Measurements from ENCODE around the gene TLX1. TPM values are rescaled to one million over a fixed set of nuclear protein-coding genes. Genes with fewer than 3 reads are reported as not detected.

Gene TLX1
- 0.06 TPM in 1 of 2 replicates, not detected in the other for total RNA-seq (2014; rRNA removed; shearing (Covaris generic))

DNA sequence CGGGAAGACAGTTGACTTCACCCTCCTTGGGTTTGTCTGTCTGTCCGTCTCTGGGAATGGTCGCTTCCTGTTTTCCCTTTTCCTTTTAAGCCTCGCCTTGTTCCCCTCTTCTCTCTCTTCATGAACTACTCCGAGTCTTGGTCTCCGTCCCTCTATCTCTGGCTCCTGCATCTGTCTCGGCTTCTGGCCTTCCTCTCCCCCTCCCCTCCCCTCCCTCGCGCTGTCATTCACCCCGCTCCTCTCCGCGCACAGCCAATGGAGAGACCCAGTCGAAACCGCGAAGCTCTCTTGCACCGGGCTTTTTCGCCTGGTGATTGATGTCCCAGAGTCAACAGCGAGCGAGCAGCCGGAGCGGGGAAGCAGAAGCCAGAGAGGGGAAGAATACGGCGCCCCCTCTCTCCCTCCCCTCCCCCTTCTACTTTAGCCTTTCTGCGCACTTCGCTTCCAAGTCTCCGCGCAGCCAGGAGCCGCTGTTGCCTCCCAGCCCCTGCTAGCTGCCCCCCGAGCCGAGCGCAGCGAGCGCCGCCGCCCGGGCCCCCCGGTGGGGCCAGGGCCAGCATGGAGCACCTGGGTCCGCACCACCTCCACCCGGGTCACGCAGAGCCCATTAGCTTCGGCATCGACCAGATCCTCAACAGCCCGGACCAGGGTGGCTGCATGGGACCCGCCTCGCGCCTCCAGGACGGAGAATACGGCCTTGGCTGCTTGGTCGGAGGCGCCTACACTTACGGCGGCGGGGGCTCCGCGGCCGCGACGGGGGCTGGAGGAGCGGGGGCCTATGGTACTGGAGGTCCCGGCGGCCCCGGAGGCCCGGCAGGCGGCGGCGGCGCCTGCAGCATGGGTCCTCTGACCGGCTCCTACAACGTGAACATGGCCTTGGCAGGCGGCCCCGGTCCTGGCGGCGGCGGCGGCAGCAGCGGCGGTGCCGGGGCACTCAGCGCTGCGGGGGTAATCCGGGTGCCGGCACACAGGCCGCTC is at the start of gene TLX1:
Gene TLX1 (plus strand): TSS at position 317 of the 978 bp plus-strand sequence. CDS start 242 bp downstream, at position 559.
- no peak for DNase-seq (ENCODE audit: low read depth)

DNA sequence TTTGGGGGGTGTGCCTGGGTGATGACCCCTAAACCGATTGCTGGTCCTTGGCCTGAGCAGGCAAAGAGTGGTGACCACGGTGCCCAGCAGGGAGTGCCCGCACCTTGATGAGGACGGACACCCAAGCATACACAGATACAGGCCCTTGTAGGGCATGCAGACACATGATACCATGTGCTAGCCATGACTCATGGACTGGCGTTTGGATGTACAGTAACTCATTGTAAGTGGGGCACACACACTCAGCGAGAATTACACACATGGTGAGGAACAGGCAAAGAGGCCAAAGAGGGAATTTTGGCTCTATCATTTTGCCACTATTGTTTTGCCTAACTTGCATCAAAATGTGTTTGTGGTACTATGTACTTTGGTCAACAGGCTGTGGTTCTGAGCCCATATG is 45.3 kb upstream of the TLX1 start:
- peak; percentile 61 for DNase-seq (ENCODE audit: low read depth)

DNA sequence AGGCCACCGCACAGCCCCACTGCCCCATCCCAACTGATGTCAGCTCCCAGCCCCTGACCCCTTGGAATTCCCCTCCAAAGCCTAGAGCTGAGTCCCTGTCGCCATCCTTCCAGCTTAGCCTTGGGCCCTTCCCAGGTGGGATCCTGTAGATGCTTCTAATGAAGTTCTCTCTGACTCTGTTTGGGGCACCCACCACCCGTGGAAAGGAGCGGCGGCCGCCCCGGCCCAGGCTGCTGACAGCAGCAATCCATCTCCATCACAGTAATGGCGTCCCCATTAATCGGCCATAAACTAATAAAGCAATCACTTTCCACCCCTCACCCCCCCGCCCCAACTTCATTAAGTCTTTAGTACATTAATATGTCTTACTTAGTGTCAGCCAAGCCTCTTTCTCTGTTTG is 43.7 kb upstream of the TLX1 start:
- DNase-seq (ENCODE audit: low read depth), result no peak

DNA sequence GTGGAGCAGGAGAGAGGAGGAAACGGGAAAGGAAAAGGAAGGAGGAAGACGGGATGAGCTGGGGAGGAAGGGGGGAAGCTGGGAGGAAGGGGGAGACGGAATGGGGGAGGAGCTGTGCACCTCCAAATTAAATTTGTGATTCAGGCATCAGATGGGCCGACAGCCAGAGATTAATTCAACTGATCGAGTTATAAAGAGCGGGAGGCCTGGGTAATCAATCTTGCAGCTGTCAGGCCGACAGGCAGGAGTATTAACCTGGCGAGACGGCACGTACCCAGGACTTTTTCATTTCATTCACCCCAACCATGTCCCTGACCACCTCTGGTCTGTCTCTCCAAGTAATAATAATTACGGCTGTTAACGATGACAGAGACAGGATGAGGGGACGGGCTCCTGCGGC is 43.1 kb upstream of the TLX1 start:
- no peak for DNase-seq (ENCODE audit: low read depth)

DNA sequence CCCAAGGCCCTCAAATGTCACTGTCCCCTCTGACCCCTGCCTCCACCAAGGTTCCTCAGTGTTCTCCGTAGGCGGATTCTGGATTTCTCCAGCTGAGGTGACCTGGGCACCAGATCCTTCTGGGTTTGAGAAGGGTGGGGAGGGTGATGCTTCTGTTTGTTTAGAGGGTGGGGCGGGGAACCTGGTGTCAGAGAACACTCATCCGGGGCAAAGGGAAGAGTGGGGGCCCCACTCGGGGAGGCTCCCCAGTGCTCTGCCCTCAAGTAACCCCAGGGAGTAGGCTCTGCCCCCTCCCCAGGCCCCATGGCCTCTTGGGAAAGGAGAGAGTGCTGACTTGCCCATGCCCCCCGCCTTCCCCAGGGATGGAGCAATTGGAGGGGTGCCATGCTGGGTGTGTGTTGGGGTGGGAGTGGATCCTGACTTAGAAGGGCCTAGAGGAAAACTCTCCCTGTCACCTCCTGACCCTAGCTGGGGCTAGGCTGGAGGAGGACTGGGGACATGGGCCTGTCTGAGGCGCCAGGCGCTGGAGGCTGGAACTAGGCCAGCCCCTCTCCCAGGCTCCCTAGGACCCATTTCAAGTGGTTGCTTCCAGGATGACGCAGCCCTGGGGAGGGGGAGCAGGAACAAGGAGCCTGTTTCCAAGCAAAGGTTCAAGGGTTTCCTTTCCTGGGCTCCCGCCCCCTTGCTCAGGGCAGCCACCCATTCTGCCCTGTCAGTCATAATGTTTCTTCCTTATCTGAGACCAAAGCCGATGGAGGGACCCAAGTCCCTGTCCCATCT is 41.4 kb upstream of the TLX1 start:
- DNase-seq (ENCODE audit: low read depth), result peak; percentile 28

DNA sequence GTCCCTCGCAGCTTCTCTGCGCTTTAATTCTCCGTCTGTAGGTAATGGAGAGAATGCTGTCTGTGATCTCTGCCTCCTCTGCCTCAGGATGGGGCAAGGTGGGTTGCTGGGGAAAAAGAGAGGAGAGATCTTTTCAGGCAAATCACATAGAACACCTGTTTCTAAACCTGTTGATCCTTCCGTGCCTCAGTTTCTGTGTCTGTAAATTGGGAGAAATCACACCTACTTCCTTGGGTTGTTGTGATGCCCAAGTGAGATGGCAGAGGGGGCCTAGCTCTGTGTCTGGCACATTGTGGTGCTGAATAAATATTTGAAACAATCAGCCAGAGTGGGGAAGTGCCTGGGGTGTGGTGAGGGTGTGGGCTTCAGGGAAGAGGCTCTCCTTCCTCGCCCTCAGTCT is 40.5 kb upstream of the TLX1 start:
- DNase-seq (ENCODE audit: low read depth), result no peak

DNA sequence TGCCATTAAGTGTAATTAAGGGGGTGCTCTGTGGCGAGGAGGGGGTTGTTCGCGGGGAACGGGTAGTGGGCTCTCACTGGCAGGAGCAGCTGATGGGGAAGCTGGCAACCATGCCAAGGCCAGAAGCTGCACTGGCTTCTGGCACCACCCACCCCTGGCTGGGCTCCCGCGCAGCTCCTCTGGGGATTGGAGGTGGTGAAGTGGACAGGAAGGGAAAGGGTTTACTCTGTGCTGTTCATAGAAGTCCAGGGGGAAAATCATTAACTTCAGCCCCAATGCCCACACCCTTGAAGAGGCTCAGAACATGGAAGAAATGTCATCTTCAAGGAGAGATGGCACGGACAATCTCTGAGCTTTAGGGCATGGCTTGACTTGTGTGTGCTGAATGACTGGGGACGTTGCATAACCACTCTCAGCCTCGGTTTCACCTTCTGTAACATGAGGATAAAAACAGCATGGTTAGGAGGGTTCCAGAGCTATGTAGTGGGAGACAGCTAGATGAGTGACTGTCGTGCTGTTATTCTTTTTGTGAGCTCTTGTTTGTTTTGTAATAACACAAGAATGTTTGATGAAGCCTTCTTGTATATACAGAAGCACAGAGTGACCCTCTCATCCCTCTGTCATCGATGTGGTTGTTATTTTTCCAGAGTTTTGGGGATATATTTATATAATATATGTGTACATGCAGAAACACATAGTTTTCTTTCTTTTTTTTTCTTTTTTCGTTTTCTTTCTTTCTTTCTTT is 39.4 kb upstream of the TLX1 start:
- no peak for DNase-seq (ENCODE audit: low read depth)

DNA sequence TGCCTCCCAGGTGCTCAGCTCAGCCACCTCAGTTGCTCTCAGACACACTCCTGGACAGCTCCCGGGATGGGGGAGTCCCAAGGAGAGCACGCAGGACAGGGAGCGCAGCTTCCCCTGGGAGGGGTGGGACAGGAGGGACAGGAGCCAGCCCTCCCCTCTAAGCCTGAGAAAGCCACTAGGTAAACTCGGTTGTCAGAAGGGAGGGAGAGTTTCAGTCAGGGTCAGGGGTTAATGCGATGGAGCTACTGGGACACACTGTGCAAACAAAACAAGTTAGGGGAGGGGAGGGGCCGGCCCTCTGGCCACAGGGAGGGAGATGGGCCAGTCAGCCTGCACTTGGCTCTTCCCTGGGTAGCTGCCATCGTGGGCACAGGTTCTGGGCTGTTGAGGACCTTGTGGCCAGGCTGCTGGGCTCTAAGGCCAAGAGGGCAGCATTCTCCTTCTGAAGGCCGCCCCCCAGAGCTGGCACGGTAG is 38.2 kb upstream of the TLX1 start:
- no peak for DNase-seq (ENCODE audit: low read depth)

DNA sequence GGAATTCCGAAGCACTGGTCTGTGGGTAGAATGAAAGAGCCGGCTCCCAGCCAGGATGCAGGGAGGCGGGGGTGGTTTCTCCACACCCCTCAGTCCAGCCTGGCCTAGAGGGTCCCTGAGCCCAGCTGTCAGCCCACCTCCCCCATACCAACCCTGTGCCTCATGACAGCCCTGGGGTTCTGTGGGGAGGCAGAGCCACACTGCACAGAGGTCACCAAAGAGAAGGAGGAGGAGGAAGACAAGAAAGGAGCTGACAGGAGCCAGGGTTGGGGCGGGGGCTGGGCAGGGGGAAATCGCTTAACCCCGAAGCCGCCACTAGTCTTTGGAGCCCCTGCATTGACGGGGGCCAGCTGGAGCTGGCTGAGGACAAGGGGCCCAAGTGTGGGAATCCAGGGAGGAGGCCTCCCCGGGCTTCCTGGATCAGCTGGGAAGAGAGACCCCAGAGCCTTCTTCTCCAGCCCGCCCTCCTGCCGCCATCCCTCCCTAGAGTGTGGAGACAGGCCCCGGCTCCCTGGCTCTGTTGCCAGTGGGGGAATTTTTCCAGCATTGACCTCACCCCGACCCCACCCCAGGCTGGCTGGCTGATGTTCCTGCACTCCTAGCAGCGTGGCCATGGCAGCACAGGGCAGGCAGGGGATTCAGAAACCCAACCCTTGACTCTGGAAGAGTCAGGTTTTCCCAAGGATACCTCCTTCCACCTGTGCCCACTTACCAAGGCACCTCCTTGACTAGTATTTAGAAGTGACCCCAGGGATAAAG is 36.8 kb upstream of the TLX1 start:
- no peak for DNase-seq (ENCODE audit: low read depth)

DNA sequence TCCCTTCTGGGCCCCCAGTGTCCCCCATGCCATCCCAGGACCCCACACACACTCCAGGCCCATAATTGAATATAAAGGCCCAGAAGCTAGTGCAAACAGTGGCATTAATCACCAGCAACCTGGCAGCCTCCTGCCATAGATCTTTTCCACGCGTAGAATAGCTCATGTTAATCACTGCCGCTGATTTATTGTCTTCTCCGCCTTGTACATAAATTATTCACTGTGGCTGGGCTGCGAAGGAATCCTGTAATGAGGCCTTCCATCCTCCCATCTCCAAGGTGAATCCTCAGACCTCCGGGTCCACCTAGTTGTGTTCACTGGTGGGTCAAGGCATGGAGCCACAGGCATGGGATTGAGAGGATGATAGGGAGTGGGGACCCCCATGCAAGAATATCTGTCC is 36.1 kb upstream of the TLX1 start:
- no peak for DNase-seq (ENCODE audit: low read depth)

DNA sequence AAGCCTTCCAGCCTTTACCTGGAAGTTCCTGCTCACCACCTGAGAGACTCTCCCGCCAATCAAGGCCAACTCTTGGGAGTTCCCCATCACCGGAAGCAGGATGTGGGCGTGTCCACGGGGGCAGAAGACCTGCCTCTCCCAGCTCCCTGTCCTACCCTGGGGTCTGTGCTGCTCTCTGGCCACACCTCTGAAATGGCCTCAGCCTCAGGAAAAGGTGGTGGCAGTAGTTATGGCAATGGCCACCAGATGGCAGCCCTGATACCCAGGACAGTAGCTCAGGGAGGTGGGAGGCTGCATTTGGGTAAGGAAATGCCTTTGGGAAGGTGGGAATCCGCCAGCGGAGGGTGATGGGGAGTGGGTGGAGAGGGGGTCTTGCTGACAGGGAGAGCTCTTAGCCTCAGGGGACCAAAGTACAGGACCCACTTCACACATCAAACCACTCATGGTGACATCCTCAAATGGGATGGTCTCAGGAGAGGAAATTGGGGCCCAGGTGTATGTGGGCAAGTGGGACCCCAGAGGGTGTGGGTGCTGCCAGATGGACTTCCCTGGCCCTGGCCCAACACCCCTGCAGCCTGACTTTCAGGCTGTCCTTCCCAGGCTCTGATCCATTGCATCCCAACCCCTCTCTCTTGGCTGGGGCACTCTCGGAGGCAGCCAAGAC is 35.4 kb upstream of the TLX1 start:
- DNase-seq (ENCODE audit: low read depth), result peak; percentile 81

DNA sequence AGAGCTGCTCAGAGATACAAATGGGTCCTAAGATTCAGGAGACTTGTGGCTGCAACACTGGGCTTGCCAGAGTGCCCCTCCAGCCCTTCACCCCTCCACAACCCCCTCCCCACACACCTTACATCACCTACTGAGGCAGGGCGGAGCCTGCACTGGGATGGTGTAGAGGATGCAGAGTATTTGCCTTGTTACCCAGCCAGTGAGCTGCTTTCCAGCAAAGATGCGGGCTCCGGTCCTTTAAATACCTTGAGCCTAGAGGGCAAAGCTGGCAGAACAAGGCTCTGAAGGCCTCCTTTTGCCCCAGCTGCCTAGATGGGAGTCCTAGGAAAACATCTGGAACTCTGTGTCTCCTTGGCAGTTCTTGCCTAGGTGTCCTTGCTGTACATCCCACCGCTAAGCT is 34.7 kb upstream of the TLX1 start:
- DNase-seq (ENCODE audit: low read depth), result no peak

DNA sequence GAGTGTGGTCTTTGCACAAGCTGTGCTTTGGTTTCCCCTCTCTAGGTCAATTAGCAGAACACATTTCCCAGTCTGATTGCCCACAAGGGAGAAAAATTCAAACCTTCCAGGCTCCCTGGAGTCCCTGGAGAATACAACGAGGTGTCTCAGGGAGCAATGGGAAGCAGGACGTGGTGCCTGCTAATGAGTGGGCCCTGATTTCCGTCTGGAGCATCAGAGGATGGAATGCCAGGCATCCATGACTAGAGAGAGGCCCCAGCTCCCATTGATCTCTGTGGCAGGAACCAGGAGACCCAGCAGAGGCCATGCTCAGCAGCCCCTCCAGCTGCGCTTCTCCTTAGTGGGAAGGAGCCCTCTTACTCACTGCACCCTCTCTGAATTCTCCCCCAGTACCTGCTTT is 33.2 kb upstream of the TLX1 start:
- no peak for DNase-seq (ENCODE audit: low read depth)

DNA sequence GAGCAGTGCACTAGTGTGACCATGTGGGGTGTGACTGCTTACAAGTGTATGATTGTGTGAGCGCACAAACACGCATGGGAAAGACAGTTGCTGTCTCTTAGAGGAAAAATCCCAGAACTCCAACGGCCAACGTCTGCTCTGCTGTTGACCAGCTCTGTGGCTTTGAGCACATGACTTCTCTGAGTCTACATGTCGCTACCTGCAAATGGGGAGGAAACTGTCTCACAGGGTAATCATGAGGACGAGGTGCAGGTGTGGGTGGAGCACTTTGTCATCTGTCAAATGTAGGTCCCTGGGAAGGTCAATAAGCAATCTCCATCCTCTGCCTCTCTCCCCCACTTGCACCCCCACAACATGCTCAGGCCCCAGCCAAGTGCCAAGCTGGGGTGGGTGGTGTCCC is 31.2 kb upstream of the TLX1 start:
- no peak for DNase-seq (ENCODE audit: low read depth)

DNA sequence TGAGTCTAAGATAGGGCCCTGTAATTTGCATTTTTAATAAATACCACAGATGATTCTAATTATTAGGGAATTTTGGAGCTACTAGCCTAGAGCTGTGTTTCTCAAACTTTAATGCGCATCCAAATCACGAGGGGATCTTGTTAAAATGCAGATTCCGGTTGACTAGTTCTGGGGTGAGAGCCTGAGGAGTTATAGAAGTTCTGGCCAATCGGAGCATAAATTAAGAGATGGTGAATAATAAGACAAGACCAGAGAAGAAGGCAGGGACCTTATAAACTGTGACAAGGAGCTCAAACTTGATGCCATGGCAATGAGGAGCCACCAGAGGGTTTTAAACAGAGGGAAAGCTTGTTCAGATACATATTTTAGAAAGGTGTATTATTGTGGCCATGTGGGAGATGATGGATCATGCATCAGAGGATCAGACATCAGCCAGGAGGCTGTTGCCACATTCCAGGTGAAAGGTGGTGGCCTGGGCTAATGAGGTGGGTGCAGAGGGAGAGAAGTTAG is 29.7 kb upstream of the TLX1 start:
- no peak for DNase-seq (ENCODE audit: low read depth)

DNA sequence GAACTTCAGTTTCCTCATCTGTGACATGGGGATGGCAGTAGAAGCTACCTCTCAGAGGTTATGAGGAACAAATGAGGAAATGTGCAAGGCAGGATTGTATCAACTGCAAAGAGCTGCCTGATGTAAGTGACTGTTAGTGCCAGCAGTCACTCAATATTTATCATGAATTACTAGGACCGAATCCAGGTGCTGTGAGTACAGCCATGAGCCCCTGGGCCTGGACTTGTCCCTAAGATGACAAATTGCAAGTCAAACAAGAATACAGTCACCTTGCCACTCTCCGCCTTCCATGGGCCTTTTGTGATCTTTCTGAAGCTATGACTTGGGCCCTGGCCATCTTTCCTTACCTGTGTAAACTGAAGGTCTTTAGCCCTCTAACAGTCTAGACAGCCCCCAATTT is 27.7 kb upstream of the TLX1 start:
- no peak for DNase-seq (ENCODE audit: low read depth)

DNA sequence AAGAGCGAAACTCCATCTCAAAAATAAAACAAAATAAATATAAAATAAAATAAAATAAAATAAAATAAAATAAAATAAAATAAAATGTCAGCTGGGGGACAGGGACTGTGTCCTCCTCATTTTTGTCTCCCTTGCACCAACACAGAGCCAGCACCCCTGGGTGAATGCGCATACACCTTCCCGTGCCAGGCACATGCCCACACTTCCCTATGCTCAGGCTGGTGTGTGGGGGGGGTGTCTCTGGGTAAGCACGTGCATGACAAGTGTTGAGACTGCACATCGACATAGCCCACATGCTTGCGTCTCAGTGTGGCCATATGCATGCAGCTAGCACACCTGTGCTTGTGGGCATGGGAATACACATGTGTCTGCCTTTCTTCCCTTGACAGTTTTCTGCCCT is 24.7 kb upstream of the TLX1 start:
- DNase-seq (ENCODE audit: low read depth), result no peak

DNA sequence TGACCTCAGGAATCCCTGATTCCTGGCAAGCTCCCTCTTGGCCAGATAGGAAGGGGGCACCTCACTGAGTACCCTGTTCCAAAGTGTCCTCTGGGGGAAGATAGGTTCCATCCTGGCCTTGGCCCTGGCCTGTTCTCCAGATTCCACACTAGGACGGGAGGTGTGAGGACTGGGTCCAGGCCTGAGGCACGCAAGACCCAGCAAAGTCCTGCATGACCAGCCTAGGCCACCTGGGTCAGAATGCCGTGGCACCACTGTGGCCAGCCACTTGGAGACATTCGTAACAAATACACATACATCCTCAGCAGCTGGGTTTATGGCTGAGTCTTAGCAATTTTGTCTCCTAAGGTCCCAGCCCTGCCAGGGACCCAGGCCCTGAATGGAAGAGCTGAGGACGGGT is 23.3 kb upstream of the TLX1 start:
- no peak for DNase-seq (ENCODE audit: low read depth)

DNA sequence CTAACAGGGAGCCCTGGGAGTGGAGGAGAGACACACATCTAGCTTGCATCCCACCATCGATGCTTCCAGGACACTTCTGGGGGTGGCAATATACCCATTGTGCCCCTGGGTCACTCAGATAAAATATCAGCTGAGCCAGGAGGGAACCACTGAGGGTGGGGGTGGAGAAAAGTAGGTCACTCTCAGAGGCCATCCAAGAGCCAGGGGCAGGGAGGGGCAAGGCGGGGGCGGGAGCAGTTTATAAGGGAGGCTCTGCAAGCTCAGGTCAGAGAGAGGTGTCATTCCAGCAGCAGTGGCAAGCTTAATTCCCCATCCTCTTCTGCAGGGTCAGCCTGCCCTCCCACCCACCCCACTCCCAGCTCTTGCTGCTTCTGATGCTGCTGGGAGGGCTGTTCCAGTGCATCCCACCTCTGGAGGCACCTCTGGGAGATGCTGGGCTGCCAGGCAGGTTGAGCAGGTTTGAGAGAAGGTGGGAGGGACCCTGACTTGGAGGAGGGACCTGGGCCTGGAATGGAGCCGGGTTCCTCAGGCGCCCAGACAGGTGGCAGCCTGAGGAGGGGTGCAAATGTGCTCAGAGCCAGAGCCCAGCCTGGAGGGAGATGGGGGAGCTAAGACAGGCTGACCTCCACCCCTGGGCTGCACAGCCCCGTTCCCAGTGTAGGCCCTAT is 20.1 kb upstream of the TLX1 start:
- DNase-seq (ENCODE audit: low read depth), result no peak

DNA sequence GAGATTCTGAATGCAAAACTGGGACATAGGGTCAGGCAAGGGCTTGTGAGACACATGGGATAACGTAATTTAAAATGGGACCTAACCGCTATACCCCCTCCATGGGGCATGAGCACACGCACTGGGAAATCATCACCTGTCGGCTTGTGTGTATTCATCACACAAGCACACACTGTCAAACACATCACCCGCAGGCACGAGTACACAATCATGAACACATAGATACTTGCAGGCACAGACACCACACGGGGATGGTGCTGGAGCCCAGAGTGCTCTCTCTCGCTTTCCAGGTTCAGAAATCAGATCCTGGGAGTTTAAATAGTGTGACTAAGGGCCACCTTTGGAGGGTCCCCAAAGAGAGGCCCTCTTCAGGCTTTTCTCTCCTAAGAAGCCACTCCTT is 19.6 kb upstream of the TLX1 start:
- DNase-seq (ENCODE audit: low read depth), result no peak

All from Daoy (cell line).